ENCODE measurements around the gene AGRN.

DNA sequence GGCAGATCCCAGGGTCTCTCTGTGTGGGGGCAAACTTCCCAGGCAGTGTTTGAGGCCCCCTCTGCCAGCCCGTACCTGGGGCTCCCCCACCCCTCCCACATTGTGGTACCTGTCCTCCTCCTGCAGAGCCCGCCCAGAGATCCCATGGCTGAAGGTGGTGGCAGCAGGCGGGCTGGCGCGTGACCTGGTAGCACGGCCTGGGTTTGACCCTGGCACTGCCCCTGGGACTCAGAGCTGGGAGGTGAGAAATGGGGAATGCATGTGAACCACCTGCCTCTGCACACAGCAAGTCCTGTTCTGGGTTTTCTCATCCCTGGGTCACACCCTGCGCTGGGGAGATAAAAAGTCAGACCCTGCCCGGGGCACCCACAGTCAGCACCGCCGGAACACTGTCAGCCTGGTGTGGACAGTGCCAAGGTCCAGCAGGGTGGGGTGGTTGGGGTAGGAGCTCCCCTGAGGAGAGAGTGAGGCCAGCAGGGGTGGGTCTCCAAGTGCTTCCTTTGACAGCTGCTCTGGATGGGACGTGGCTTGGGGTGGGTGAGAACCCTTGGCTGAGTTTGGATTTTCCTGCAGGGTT, 11.8 kb downstream of the AGRN start:
- TF ChIP-seq, protein P1, sequence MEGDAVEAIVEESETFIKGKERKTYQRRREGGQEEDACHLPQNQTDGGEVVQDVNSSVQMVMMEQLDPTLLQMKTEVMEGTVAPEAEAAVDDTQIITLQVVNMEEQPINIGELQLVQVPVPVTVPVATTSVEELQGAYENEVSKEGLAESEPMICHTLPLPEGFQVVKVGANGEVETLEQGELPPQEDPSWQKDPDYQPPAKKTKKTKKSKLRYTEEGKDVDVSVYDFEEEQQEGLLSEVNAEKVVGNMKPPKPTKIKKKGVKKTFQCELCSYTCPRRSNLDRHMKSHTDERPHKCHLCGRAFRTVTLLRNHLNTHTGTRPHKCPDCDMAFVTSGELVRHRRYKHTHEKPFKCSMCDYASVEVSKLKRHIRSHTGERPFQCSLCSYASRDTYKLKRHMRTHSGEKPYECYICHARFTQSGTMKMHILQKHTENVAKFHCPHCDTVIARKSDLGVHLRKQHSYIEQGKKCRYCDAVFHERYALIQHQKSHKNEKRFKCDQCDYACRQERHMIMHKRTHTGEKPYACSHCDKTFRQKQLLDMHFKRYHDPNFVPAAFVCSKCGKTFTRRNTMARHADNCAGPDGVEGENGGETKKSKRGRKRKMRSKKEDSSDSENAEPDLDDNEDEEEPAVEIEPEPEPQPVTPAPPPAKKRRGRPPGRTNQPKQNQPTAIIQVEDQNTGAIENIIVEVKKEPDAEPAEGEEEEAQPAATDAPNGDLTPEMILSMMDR (IDR thresholded peaks at IDR 0.05), result no peak
- TF ChIP-seq POLR2A (IDR thresholded peaks at IDR 0.05), result no peak
